ENCODE measurements around the gene COLQ. TPM values are rescaled to one million over a fixed set of nuclear protein-coding genes. Genes with fewer than 3 reads are reported as not detected.

COLQ gene
- total RNA-seq, 1 experiment from 2014 or later: 1.9 TPM

- no peaks in the 10 kb centered on the region for H4K20me1 ChIP-seq (ENCODE audit: insufficient read depth)
- no TSS peak for BruUV-seq (replicated peaks)
- ATAC-seq (no peak), DNase-seq (ENCODE audit: low read depth, low spot score) (no peak)
- TF ChIP-seq CTCF (IDR thresholded peaks at IDR 0.05 in 2 of 3, conservative IDR thresholded peaks at IDR 0.05 in 1 of 3; ENCODE audit: borderline replicate concordance in 1 of 3, insufficient read depth in 1 of 3, low read depth in 2 of 3, low read length in 2 of 3) (no peak), SRF (IDR thresholded peaks at IDR 0.05; ENCODE audit: low read depth) (no peak), JUND (IDR thresholded peaks at IDR 0.05) (no peak)
- no peaks in the 10 kb centered on the region for H3K79me2 ChIP-seq (ENCODE audit: insufficient read depth, low read length)
- CTCF ChIA-PET: no interaction called here
- intact Hi-C loops (cut with micrococcal nuclease): no loop called here
- H3K36me3 ChIP-seq (ENCODE audit: control insufficient read depth in 1 of 2, insufficient read depth in 2 of 2, low read length in 2 of 2): no peaks in the 10 kb centered on the region
- H3K9me3 ChIP-seq (ENCODE audit: control insufficient read depth in 1 of 2, insufficient read depth in 1 of 2, low read depth in 1 of 2, low read length in 2 of 2): no peaks in the 10 kb centered on the region
- POLR2A ChIA-PET: no interaction called here
- no peak overlapping the region for H3K4me3 ChIP-seq (replicated peaks in 1 of 2; ENCODE audit: low read depth in 1 of 2, low read length in 2 of 2)
- no peaks in the 10 kb centered on the region for H3K9me2 ChIP-seq (ENCODE audit: insufficient read depth)
- no peaks in the 10 kb centered on the region for H3K4me1 ChIP-seq (ENCODE audit: control insufficient read depth in 1 of 2, insufficient read depth in 2 of 2, low read length in 2 of 2)
- H3K9ac ChIP-seq (ENCODE audit: low read length): no peak overlapping the region
- RAD21 ChIA-PET (ENCODE audit: low non-redundant PET in 1 of 2, low total read pairs in 2 of 2, uncharacterized antibody in 2 of 2, unreplicated experiment in 2 of 2): no interaction called here
- no peaks in the 10 kb centered on the region for H3K27me3 ChIP-seq (ENCODE audit: insufficient read depth, low read length)
- no peak overlapping the region for H2AFZ ChIP-seq (ENCODE audit: low read depth, low read length, poor library complexity, severe bottlenecking)
- H3K27ac ChIP-seq (ENCODE audit: low read depth, low read length): no peak overlapping the region
- H3K4me2 ChIP-seq (ENCODE audit: low read length): no peak overlapping the region
Observed at GRCh38 chr3:15523660-15524417, 2.3 kb upstream of the COLQ start.

- H3K36me3 ChIP-seq (ENCODE audit: control insufficient read depth in 1 of 2, insufficient read depth in 2 of 2, low read length in 2 of 2): no peaks in the 10 kb centered on the region
- BruUV-seq (replicated peaks): no TSS peak
- ChIA-PET POLR2A (no interaction called here), RAD21 (ENCODE audit: low non-redundant PET in 1 of 2, low total read pairs in 2 of 2, uncharacterized antibody in 2 of 2, unreplicated experiment in 2 of 2) (no interaction called here), CTCF (no interaction called here)
- no peaks in the 10 kb centered on the region for H3K9me3 ChIP-seq (ENCODE audit: control insufficient read depth in 1 of 2, insufficient read depth in 1 of 2, low read depth in 1 of 2, low read length in 2 of 2)
- TF ChIP-seq EZH2phosphoT487 (IDR thresholded peaks at IDR 0.05; ENCODE audit: borderline replicate concordance) (no peak), EZH2 (IDR thresholded peaks at IDR 0.05) (no peak), EGR1 (IDR thresholded peaks at IDR 0.05; ENCODE audit: low read depth) (no peak), SIN3A (IDR thresholded peaks at IDR 0.05; ENCODE audit: low read depth) (no peak), POLR2A (IDR thresholded peaks at IDR 0.05; ENCODE audit: borderline replicate concordance, extremely low read depth, insufficient read depth, insufficient read length) (no peak), JUND (IDR thresholded peaks at IDR 0.05) (no peak), ATF3 (IDR thresholded peaks at IDR 0.05) (no peak), ELF1 (IDR thresholded peaks at IDR 0.05; ENCODE audit: borderline replicate concordance, low read depth) (no peak), CBX3 (IDR thresholded peaks at IDR 0.05; ENCODE audit: low read depth) (no peak), MAX (IDR thresholded peaks at IDR 0.05) (no peak), SP1 (IDR thresholded peaks at IDR 0.05; ENCODE audit: low read depth) (no peak), FOSL1 (IDR thresholded peaks at IDR 0.05; ENCODE audit: low read depth) (no peak), ZBTB33 (IDR thresholded peaks at IDR 0.05; ENCODE audit: extremely low read depth, insufficient replicate concordance, low read length) (no peak), ZFX (IDR thresholded peaks at IDR 0.05) (no peak), ZNF274 (IDR thresholded peaks at IDR 0.05; ENCODE audit: low read depth, low read length) (no peak), CEBPB (IDR thresholded peaks at IDR 0.05; ENCODE audit: low read depth) (no peak)
- no peaks in the 10 kb centered on the region for H3K9me2 ChIP-seq (ENCODE audit: insufficient read depth)
- H3K4me2 ChIP-seq (ENCODE audit: low read length): no peak overlapping the region
- no peaks in the 10 kb centered on the region for H3K79me2 ChIP-seq (ENCODE audit: insufficient read depth, low read length)
- no peaks in the 10 kb centered on the region for H4K20me1 ChIP-seq (ENCODE audit: insufficient read depth)
- ATAC-seq (no peak), DNase-seq (ENCODE audit: low read depth, low spot score) (no peak)
- no peaks in the 10 kb centered on the region for H3K4me1 ChIP-seq (ENCODE audit: control insufficient read depth in 1 of 2, insufficient read depth in 2 of 2, low read length in 2 of 2)
- H3K27ac ChIP-seq (ENCODE audit: low read depth, low read length): no peak overlapping the region
- no peak overlapping the region for H3K9ac ChIP-seq (ENCODE audit: low read length)
- no peaks in the 10 kb centered on the region for H3K27me3 ChIP-seq (ENCODE audit: insufficient read depth, low read length)
- intact Hi-C loops (cut with micrococcal nuclease): no loop called here
- H3K4me3 ChIP-seq (replicated peaks in 1 of 2; ENCODE audit: low read depth in 1 of 2, low read length in 2 of 2): no peak overlapping the region
- no peak overlapping the region for H2AFZ ChIP-seq (ENCODE audit: low read depth, low read length, poor library complexity, severe bottlenecking)
Observed at GRCh38 chr3:15522016-15522415, 510 bp upstream of the COLQ start.
